SW 1271 (cell line): ENCODE results near the gene MRPS9.

ENCODE experiments used
- DNase-seq, 2 experiments: peaks; one replicate each; lab custom pipeline; 2025; lab: John Stamatoyannopoulos, UW

Gene MRPS9

DNA sequence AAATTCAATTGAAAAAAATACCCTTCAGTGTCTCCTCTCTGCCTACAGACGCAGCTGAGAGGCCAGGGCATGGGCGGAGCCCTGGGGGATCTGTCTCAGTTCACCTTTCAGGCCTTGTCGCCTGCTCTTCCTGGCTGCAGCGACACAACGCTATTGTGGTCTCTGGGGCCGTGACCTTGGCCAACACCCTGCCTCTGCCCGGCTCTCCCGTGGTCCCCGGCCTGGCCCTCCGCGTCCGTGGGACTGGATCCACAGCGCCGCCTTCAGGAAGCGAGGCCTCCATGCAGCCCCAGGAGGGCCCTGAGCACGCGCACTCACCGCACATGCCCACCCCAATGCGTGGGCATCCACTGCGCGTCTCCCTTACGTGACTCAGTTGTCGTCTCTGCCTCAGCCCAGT, 81.1 kb downstream of the MRPS9 start:
- DNase-seq: no peak

- no peak for DNase-seq
Observed at GRCh38 chr2:105121434-105121833, 83.6 kb downstream of the MRPS9 start.

GRCh38 chr2:105125428-105125827, 87.6 kb downstream of the MRPS9 start:
- no peak for DNase-seq

DNA sequence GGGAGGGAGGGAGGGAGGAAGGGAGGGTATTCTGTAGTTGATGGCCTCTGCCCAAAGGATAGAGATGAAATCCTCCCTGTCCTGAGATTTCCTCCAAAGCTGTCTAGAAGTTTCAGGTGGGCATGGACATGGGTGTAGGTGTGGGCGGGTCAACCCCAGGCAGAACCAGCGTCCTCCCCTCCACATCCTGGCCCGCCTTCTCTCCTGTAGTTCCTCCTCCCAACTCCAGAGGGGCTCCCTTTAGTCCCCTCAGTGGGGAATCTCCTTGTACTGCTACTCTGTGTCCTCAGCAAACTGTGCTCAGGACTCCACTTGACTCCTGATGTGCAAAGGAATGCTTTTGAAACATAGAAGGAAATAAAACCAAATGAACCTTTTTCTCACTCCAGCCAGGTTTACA, 88.1 kb downstream of the MRPS9 start:
- DNase-seq: no peak

GRCh38 chr2:105126336-105126735, 88.5 kb downstream of the MRPS9 start:
- DNase-seq: no peak

- no peak for DNase-seq
Observed at GRCh38 chr2:105127289-105127915, 89.5 kb downstream of the MRPS9 start.

GRCh38 chr2:105129722-105130232, 91.9 kb downstream of the MRPS9 start:
- DNase-seq: no peak

DNA sequence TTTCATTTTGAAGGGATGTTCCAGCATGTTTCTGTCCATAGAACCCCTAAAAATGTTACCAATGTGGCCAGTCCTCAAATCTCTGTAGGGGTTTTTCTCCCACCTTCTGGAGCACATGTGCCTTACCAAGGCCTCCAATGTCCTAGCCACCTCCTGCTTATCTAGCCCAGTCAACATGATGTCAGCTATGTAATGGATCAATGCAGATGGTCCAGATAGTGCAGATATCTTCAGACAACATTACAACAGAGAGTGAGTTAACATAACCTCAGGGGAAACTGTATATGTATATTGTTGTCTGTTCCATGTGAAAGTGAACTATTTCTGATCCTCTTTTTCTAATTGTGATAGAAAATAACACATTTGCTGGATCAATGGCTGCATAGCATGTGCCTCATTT, 92.7 kb downstream of the MRPS9 start:
- no peak for DNase-seq

DNA sequence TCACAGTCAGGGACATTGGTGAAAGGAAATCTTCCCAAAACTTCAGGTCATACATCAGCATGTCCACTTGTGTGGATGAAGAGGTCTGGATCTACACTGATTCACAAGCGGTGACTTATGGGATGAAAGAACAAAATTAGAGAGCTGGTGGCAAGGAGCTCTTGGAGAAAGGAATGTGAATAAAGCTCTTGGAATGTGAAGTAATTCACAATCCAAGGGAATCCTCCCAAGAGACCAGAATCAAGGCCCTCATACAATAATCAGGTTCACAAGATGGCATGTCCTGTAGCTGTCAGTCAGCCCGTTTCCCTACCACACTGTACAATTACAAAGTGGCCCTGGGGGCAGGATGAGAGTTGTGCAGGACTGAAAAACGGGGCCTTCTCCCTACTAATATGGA, 96.2 kb downstream of the MRPS9 start:
- no peak for DNase-seq

DNA sequence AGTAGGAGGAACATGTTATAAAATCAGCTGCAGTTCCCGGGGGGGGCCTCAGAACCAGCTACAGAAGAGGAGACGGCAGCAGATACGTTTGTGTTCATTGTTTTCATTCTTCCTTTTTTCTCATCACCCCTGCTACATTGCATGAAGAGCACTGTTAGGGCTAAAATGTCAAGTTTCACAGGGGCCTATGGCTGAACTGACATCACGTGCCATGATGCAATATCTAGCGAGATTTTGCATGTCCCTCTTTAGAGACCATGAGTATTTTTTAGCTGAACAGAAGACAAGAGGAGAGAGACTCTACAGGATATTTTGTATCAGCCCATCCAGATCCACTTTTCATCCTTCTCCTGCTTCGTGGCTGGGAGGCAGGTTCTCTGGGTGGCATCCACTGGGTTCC, 97.6 kb downstream of the MRPS9 start:
- DNase-seq: no peak

GRCh38 chr2:105136394-105136793, 98.5 kb downstream of the MRPS9 start:
- no peak for DNase-seq

DNA sequence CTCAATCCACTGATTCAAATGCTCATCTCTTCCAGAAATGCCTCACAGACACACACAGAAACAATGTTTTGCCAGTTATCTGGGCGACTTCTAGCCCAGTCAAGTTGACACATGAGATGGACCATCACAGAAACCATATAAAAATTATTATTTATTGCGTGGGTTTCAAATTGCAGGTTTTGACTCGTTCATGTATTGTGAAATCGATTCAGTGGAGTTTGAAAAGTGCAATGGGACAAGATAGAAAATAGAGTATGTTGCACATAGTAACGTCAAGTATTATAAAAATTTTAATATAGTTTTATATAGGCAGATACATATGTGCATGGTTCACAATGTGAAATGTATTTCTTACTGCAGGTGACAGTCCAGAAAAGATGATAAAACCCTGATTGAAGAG, 100.8 kb downstream of the MRPS9 start:
- DNase-seq: no peak

- DNase-seq: no peak
Observed at GRCh38 chr2:105139556-105140239, 101.8 kb downstream of the MRPS9 start.

GRCh38 chr2:105140240-105140568, 102.3 kb downstream of the MRPS9 start:
- no peak for DNase-seq

- no peak for DNase-seq
Observed at GRCh38 chr2:105141099-105141614, 103.3 kb downstream of the MRPS9 start.

- no peak for DNase-seq
Observed at GRCh38 chr2:105142239-105142638, 104.4 kb downstream of the MRPS9 start.

GRCh38 chr2:105143094-105143466, 105.2 kb downstream of the MRPS9 start:
- DNase-seq: no peak

- no peak for DNase-seq
Observed at GRCh38 chr2:105143467-105144151, 105.7 kb downstream of the MRPS9 start.

GRCh38 chr2:105144152-105144940, 106.5 kb downstream of the MRPS9 start:
- DNase-seq: no peak

DNA sequence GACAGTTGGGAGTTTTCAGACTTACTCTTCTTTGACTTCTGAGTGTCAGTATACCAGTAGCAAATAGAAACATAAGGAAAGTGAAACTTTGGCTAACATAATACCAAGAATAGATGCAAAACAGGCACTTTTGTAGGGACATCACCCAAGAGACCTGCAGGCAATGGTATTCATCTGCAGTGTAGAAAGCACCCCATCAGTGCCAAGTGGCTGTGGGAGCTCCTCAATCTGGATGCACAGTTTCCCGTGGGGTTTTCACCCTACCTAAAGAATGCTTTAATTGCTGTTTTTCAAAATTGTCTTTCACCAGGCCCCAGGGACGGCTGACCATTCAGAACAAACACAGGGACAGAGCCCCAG, 107.1 kb downstream of the MRPS9 start:
- no peak for DNase-seq

- DNase-seq: no peak
Observed at GRCh38 chr2:105149272-105149671, 111.4 kb downstream of the MRPS9 start.
